OCI-LY1 (cell line): ENCODE measurements around the gene POLE.

ENCODE experiments used
- H2AFZ ChIP-seq: fragments of 200-600 bp; sonication (generic), shearing (Covaris generic); 2 replicates; pipeline ENCODE4 v1.6.0; 2014; ENCODE audit warnings: antibody characterized with exemption, mild to moderate bottlenecking, low read length
- H3F3A ChIP-seq: fragments of 200-600 bp; sonication (generic), shearing (Covaris generic); 2 replicates; pipeline ENCODE4 v1.6.0; 2014; ENCODE audit warnings: mild to moderate bottlenecking, antibody characterized with exemption, low read length, moderate library complexity; ENCODE audit not compliant: insufficient read depth
- H3K27ac ChIP-seq: fragments of 200-600 bp; sonication (generic); 2 replicates; pipeline ENCODE4 v1.5.1; 2014; ENCODE audit warnings: low read length, mixed run types, mild to moderate bottlenecking, low read depth; ENCODE audit not compliant: poor library complexity, severe bottlenecking
- H3K27me3 ChIP-seq: fragments of 200-600 bp; sonication (generic); 2 replicates; pipeline ENCODE4 v1.6.0; 2014; ENCODE audit warnings: antibody characterized with exemption, mild to moderate bottlenecking, low read length, moderate library complexity; ENCODE audit not compliant: insufficient read depth
- H3K36me3 ChIP-seq: fragments of 200-600 bp; sonication (generic); 2 replicates; pipeline ENCODE4 v1.6.1; 2014; ENCODE audit warnings: mild to moderate bottlenecking, antibody characterized with exemption, low read length, moderate library complexity, mixed read lengths; ENCODE audit not compliant: insufficient read depth
- H3K4me1 ChIP-seq: fragments of 200-600 bp; sonication (generic); 2 replicates; pipeline ENCODE4 v1.5.1; 2014; ENCODE audit warnings: mild to moderate bottlenecking, low read length, moderate library complexity; ENCODE audit not compliant: insufficient read depth, severe bottlenecking
- H3K4me2 ChIP-seq: fragments of 200-600 bp; sonication (generic), shearing (Covaris generic); 2 replicates; pipeline ENCODE4 v1.6.1; 2014; ENCODE audit warnings: low read length
- H3K4me3 ChIP-seq: fragments of 200-600 bp; sonication (generic); 2 replicates; pipeline ENCODE4 v1.5.1; 2014; ENCODE audit warnings: low read length, low read depth, mild to moderate bottlenecking, mixed read lengths; ENCODE audit not compliant: poor library complexity, severe bottlenecking
- H3K79me2 ChIP-seq: fragments of 200-600 bp; shearing (Covaris generic); 2 replicates; pipeline ENCODE4 v1.6.1; 2016; ENCODE audit warnings: mixed run types, low read length, mixed read lengths; ENCODE audit not compliant: insufficient read depth
- H3K9ac ChIP-seq: fragments of 200-600 bp; sonication (generic), shearing (Covaris generic); 2 replicates; pipeline ENCODE4 v1.6.1; 2014; ENCODE audit warnings: mild to moderate bottlenecking, low read length, mixed read lengths
- H3K9me2 ChIP-seq: fragments of 200-600 bp; sonication (generic), shearing (Covaris generic); 2 replicates; pipeline ENCODE4 v1.6.1; 2014; ENCODE audit warnings: low read depth, mild to moderate bottlenecking, low read length, mixed read lengths
- H3K9me3 ChIP-seq: fragments of 200-600 bp; shearing (Covaris generic); 2 replicates; pipeline ENCODE4 v1.6.1; 2014; ENCODE audit warnings: low read length, mixed read lengths
- H4K20me1 ChIP-seq: fragments of 200-600 bp; sonication (generic), shearing (Covaris generic); 2 replicates; pipeline ENCODE4 v1.6.0; 2016; ENCODE audit warnings: mild to moderate bottlenecking, low read length; ENCODE audit not compliant: insufficient read depth
- CTCF ChIP-seq: fragments of 200-600 bp; sonication (generic), shearing (Covaris generic); IDR thresholded peaks from 2 replicates; pipeline ENCODE4 v1.5.1; 2017; ENCODE audit warnings: mild to moderate bottlenecking, antibody characterized with exemption, low read length, moderate library complexity, mixed read lengths
- EZH2 ChIP-seq: fragments of 200-600 bp; sonication (generic), shearing (Covaris generic); IDR thresholded peaks from 2 replicates; pipeline ENCODE4 v1.8.0; 2017; ENCODE audit warnings: borderline replicate concordance, mixed run types, mild to moderate bottlenecking, antibody characterized with exemption, low read length, moderate library complexity, mixed read lengths

Gene POLE

GRCh38 chr12:132585177-132585576 is 102.0 kb downstream of the POLE start:
- H3K9me3 ChIP-seq: no peaks in the 10 kb centered on the region
- H3K4me2 ChIP-seq: no peak overlapping the region
- H3K4me1 ChIP-seq: no peaks in the 10 kb centered on the region
- no peaks in the 10 kb centered on the region for H3K79me2 ChIP-seq
- no peak for TF ChIP-seq EZH2
- TF ChIP-seq CTCF: no peak
- no peak overlapping the region for H3K27ac ChIP-seq
- H3K4me3 ChIP-seq: no peak overlapping the region
- no peaks in the 10 kb centered on the region; the same call in 1 of the 2 replicates for H3K27me3 ChIP-seq
- H3K9ac ChIP-seq: no peak overlapping the region
- H3F3A ChIP-seq: no peaks in the 10 kb centered on the region
- H3K9me2 ChIP-seq: no peaks in the 10 kb centered on the region
- H4K20me1 ChIP-seq: no peaks in the 10 kb centered on the region
- no peaks in the 10 kb centered on the region for H3K36me3 ChIP-seq
- H2AFZ ChIP-seq: no peak overlapping the region

GRCh38 chr12:132584429-132584828 is 102.7 kb downstream of the POLE start:
- Histone ChIP-seq H3K27me3 (no peaks in the 10 kb centered on the region; the same call in 1 of the 2 replicates), H3K4me1 (no peaks in the 10 kb centered on the region), H3K79me2 (no peaks in the 10 kb centered on the region), H2AFZ (no peak overlapping the region), H3K36me3 (no peaks in the 10 kb centered on the region), H4K20me1 (no peaks in the 10 kb centered on the region), H3K9me2 (no peaks in the 10 kb centered on the region), H3K9ac (no peak overlapping the region), H3K27ac (no peak overlapping the region), H3K9me3 (no peaks in the 10 kb centered on the region), H3F3A (no peaks in the 10 kb centered on the region), H3K4me2 (no peak overlapping the region), H3K4me3 (no peak overlapping the region)
- TF ChIP-seq CTCF (no peak), EZH2 (no peak)

GRCh38 chr12:132583736-132584135 is 103.4 kb downstream of the POLE start:
- no peaks in the 10 kb centered on the region for H3K79me2 ChIP-seq
- H3K36me3 ChIP-seq: no peaks in the 10 kb centered on the region
- no peaks in the 10 kb centered on the region for H3K9me3 ChIP-seq
- H3K27me3 ChIP-seq: no peaks in the 10 kb centered on the region; the same call in 1 of the 2 replicates
- TF ChIP-seq CTCF (no peak), EZH2 (no peak)
- H3K4me2 ChIP-seq: no peak overlapping the region
- H2AFZ ChIP-seq: no peak overlapping the region
- H3K9ac ChIP-seq: no peak overlapping the region
- H4K20me1 ChIP-seq: no peaks in the 10 kb centered on the region
- H3F3A ChIP-seq: no peaks in the 10 kb centered on the region
- H3K9me2 ChIP-seq: no peaks in the 10 kb centered on the region
- no peak overlapping the region for H3K4me3 ChIP-seq
- no peak overlapping the region for H3K27ac ChIP-seq
- H3K4me1 ChIP-seq: no peaks in the 10 kb centered on the region
